GM12878 (cell line): ENCODE results near the gene UMAD1. TPM values are rescaled to one million over a fixed set of nuclear protein-coding genes. Genes with fewer than 3 reads are reported as not detected.
A peak's percentile ranks its signal among the peaks of the same experiment; 100 is the strongest.

ENCODE experiments used
- ATAC-seq: fragments of 200-7000 bp; cut with Tn5 transposase; 3 replicates; pipeline ENCODE4 v1.9.1; 2020; ENCODE audit warnings: mild to moderate bottlenecking, moderate library complexity
- BruUV-seq: library from RNA; stranded (reverse); fragments of 400-500 nt; replicated peaks from 2 replicates; lab custom pipeline; 2021; lab: Mats Ljungman, UMichigan
- CTCF ChIA-PET: fragments of 300-600 bp; sonication (Branson Sonifier 250); formaldehyde crosslinking; extraction: SDS; loops from one replicate; lab custom pipeline; 2021; ENCODE audit warnings: inconsistent platforms; lab: Yijun Ruan, JAX
- POLR2A ChIA-PET: fragments of 350-600 bp; formaldehyde crosslinking; extraction: SDS; loops from one replicate; lab custom pipeline; 2021; ENCODE audit warnings: inconsistent platforms; lab: Charles Lee
- RAD21 ChIA-PET: fragments of 300-600 bp; sonication (Branson Sonifier 250); formaldehyde crosslinking; loops from one replicate; lab custom pipeline; 2023; ENCODE audit warnings: antibody characterized with exemption; ENCODE audit not compliant: unreplicated experiment; lab: Charles Lee
- SMC1A ChIA-PET: fragments of 300-600 bp; sonication (Branson Sonifier 250); formaldehyde crosslinking; loops from one replicate; lab custom pipeline; 2023; ENCODE audit not compliant: unreplicated experiment, uncharacterized antibody; lab: Charles Lee
- DNase-seq: peaks from one replicate; pipeline ENCODE4 v3.0.0-alpha.2; 2011; ENCODE audit warnings: low read depth, low spot score
- FAIRE-seq: peaks from 3 replicates; lab custom pipeline; 2011; peaks lifted over from hg19 to GRCh38; lab: Jason Lieb, UNC
- H2AFZ ChIP-seq: 2 replicates; pipeline ENCODE4 v1.6.0; 2011; ENCODE audit warnings: low read depth, low read length, control low read depth; ENCODE audit not compliant: control insufficient read depth
- H3K27ac ChIP-seq: 2 replicates; pipeline ENCODE4 v1.5.1; 2011; ENCODE audit warnings: control low read depth; ENCODE audit not compliant: control insufficient read depth, insufficient read depth
- H3K27me3 ChIP-seq, 2 experiments: replicated peaks in 1 of 2; 2 replicates each; pipeline versions ENCODE4 v1.6.0 to v1.6.1; 2011; ENCODE audit warnings: low read length in 1 of 2; ENCODE audit not compliant: control insufficient read depth in 2 of 2, insufficient read depth in 2 of 2
- H3K36me3 ChIP-seq, 2 experiments: 2 replicates each; pipeline ENCODE4 v1.5.1; 2011; ENCODE audit warnings: low read length in 1 of 2; ENCODE audit not compliant: control insufficient read depth in 2 of 2, insufficient read depth in 2 of 2
- H3K4me1 ChIP-seq: 2 replicates; pipeline ENCODE4 v1.6.1; 2011; ENCODE audit warnings: mild to moderate bottlenecking, low read length, moderate library complexity, mixed read lengths; ENCODE audit not compliant: control insufficient read depth, insufficient read depth
- H3K4me2 ChIP-seq: 2 replicates; pipeline ENCODE4 v1.6.0; 2011; ENCODE audit warnings: control low read depth; ENCODE audit not compliant: control insufficient read depth, insufficient read depth
- H3K4me3 ChIP-seq: fragments of 200-600 bp; sonication (generic); 2 replicates; pipeline ENCODE4 v1.5.1; 2016
- H3K79me2 ChIP-seq: 2 replicates; pipeline ENCODE4 v1.6.0; 2011; ENCODE audit warnings: low read length; ENCODE audit not compliant: control insufficient read depth, insufficient read depth
- H3K9ac ChIP-seq: 2 replicates; pipeline ENCODE4 v1.8.0; 2011; ENCODE audit warnings: low read length, control low read depth, mixed read lengths; ENCODE audit not compliant: control insufficient read depth, insufficient read depth
- H3K9me3 ChIP-seq: replicated peaks from 3 replicates; pipeline ENCODE4 v1.5.1; 2011; ENCODE audit warnings: mild to moderate bottlenecking, low read length; ENCODE audit not compliant: control insufficient read depth, insufficient read depth
- H4K20me1 ChIP-seq: 2 replicates; pipeline ENCODE4 v1.6.0; 2011; ENCODE audit not compliant: control insufficient read depth, insufficient read depth
- HDAC2 ChIP-seq: fragments of 200-600 bp; sonication (generic); IDR thresholded peaks from 2 replicates; pipeline ENCODE4 v1.6.1; 2017
- NFYA ChIP-seq: IDR thresholded peaks from 2 replicates; pipeline ENCODE4 v1.6.1; 2011; ENCODE audit warnings: low read depth, mild to moderate bottlenecking, low read length, improper control_type of control experiment, borderline replicate concordance
- POLR2A ChIP-seq: IDR thresholded peaks from 2 replicates; pipeline ENCODE4 v1.6.1; 2011; ENCODE audit warnings: low read depth, mild to moderate bottlenecking, low read length
- WRNIP1 ChIP-seq: IDR thresholded peaks from 2 replicates; pipeline ENCODE4 v1.6.1; 2011; ENCODE audit warnings: low read depth, low read length, improper control_type of control experiment, borderline replicate concordance
- WGBS: methylation state at CpG from one replicate; pipeline ENCODE4 v1.1.6; 2016; ENCODE audit warnings: low lambda C conversion rate; ENCODE audit not compliant: insufficient replicate concordance, insufficient coverage; ENCODE audit errors: missing lambda C conversion rate; 5-methylcytosine and 5-hydroxymethylcytosine counted together
- in situ Hi-C: fragments of 300-500 bp; cut with MboI; formaldehyde crosslinking; loops from 9 replicates; pipeline ENCODE4 v1.14.3; 2018; ENCODE audit warnings: mixed read lengths
- intact Hi-C: fragments of 100-400 bp; cut with micrococcal nuclease; formaldehyde crosslinking; loops from one replicate; pipeline ENCODE4 v1.14.2; 2022; ENCODE audit not compliant: unreplicated experiment
- polyA plus RNA-seq, 11 experiments: library from polyadenylated mRNA; depleted of rRNA in 4 of 11; unstranded in 6 of 11; stranded (reverse) in 5 of 11; fragments of >200 nt; fragmentation: Nextera tagmentation in 4 of 11; fragmentation: Illumina TruSeq in 1 of 11; extraction: Ambion mirVana in 4 of 11; extraction: Trizol in 1 of 11; gene quantifications; 1 replicate in 1 of 11; 2 replicates in 10 of 11; pipeline versions ENCODE4 v1.2.1 to v1.2.3, GENCODE V29; 2011 to 2016; ENCODE audit warnings: inconsistent platforms in 2 of 11, missing spikeins in 2 of 11, low read depth in 1 of 11
- total RNA-seq, 4 experiments: library from RNA; depleted of rRNA in 3 of 4; stranded (reverse); fragments of >200 nt in 3 of 4; fragmentation: Illumina TruSeq in 1 of 4; extraction: Trizol in 1 of 4; gene quantifications; 2 replicates each; pipeline versions ENCODE4 v1.2.1 to v1.2.3, GENCODE V29; 2013 to 2021
- TF ChIP-seq, protein P1 (sequence below): fragments of 450-650 bp; IDR thresholded peaks from 2 replicates; pipeline ENCODE4 v1.6.1; 2016; ENCODE audit warnings: mild to moderate bottlenecking
- TF ChIP-seq, protein P2 (sequence below): fragments of 450-650 bp; IDR thresholded peaks from 2 replicates; pipeline ENCODE4 v1.6.1; 2016; ENCODE audit warnings: mild to moderate bottlenecking, moderate library complexity, borderline replicate concordance
- TF ChIP-seq, protein P3 (sequence below): fragments of 450-650 bp; formaldehyde crosslinking; IDR thresholded peaks from 2 replicates; pipeline ENCODE4 v1.4.0; 2020; ENCODE audit warnings: mild to moderate bottlenecking, moderate library complexity

UMAD1 gene
- total and polyA plus RNA-seq, 10 of the 15 experiments (the other 5 are each of a cell fraction or from before 2014, with no cell fraction given) = 6.0 to 28.6 (median 9.3) TPM

DNA sequence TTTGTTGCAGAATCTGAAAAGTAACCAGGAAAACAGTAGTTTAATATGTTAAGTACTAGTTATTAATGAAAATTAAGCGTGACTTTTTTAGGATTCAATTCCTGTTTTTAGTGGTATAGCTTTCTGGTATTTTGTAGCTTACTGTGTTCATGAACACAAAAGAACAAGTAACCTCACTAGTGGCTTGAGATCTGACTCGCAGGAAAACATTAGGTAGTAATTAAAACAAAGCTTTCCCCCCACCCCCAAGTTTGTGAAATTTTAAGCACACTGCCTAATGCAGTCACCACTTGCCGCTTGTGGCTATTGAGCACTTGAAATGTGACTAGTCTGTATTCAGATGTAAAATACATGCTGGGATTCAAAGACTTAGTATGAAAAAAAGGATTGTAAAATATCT, 180.4 kb downstream of the UMAD1 start (continued):
- no peak for TF ChIP-seq WRNIP1
- no peak for TF ChIP-seq NFYA

DNA sequence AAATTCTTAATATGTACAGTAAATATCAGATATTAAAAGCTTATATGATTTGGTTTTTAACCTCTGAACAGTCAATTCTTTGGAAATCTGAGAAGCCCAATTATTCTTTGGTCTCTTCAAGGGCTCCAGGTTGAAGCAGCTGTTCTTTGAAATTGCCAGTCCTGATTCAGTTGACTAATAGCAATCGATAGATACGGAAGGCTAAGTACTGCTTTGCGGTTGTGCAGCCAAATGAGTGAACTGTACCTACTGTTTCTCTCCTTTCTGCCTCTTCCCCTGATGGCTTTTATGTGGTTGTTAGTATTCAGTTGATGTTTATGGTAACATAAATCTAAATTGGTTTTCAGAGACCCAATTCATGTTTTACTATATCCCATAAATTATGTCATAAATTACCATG, 181.0 kb downstream of the UMAD1 start:
- 98% methylated on average over 3 of the region's 3 CpGs for WGBS
- H3K79me2 ChIP-seq = no peaks in the 10 kb centered on the region
- H3K4me3 ChIP-seq = no peak overlapping the region
- peak overlapping the region; percentile 68 for H3K4me2 ChIP-seq
- H3K27ac ChIP-seq = peak overlapping the region; percentile 53
- SMC1A ChIA-PET = interaction anchor here (0.9 to 6.6 kb wide), 31 partner anchors 8 to 369 kb away, joined by 3 to 36 read pairs (median 7); partner anchors contain the start of genes GLCCI1 and UMAD1
- no peak for FAIRE-seq
- CTCF ChIA-PET = interaction anchor here (1.2 to 2.2 kb wide), 9 partner anchors 11 to 313 kb away, joined by 3 to 10 read pairs (median 4); no protein-coding TSS in a partner anchor
- in situ Hi-C loops = loop anchor here (5.0 kb wide), 1 partner anchor 146 kb away; the partner anchor contains the start of gene GLCCI1
- TF ChIP-seq, protein P1, sequence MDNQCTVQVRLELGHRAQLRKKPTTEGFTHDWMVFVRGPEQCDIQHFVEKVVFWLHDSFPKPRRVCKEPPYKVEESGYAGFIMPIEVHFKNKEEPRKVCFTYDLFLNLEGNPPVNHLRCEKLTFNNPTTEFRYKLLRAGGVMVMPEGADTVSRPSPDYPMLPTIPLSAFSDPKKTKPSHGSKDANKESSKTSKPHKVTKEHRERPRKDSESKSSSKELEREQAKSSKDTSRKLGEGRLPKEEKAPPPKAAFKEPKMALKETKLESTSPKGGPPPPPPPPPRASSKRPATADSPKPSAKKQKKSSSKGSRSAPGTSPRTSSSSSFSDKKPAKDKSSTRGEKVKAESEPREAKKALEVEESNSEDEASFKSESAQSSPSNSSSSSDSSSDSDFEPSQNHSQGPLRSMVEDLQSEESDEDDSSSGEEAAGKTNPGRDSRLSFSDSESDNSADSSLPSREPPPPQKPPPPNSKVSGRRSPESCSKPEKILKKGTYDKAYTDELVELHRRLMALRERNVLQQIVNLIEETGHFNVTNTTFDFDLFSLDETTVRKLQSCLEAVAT = peak; percentile 73
- no peak for TF ChIP-seq HDAC2
- TF ChIP-seq, protein P2, sequence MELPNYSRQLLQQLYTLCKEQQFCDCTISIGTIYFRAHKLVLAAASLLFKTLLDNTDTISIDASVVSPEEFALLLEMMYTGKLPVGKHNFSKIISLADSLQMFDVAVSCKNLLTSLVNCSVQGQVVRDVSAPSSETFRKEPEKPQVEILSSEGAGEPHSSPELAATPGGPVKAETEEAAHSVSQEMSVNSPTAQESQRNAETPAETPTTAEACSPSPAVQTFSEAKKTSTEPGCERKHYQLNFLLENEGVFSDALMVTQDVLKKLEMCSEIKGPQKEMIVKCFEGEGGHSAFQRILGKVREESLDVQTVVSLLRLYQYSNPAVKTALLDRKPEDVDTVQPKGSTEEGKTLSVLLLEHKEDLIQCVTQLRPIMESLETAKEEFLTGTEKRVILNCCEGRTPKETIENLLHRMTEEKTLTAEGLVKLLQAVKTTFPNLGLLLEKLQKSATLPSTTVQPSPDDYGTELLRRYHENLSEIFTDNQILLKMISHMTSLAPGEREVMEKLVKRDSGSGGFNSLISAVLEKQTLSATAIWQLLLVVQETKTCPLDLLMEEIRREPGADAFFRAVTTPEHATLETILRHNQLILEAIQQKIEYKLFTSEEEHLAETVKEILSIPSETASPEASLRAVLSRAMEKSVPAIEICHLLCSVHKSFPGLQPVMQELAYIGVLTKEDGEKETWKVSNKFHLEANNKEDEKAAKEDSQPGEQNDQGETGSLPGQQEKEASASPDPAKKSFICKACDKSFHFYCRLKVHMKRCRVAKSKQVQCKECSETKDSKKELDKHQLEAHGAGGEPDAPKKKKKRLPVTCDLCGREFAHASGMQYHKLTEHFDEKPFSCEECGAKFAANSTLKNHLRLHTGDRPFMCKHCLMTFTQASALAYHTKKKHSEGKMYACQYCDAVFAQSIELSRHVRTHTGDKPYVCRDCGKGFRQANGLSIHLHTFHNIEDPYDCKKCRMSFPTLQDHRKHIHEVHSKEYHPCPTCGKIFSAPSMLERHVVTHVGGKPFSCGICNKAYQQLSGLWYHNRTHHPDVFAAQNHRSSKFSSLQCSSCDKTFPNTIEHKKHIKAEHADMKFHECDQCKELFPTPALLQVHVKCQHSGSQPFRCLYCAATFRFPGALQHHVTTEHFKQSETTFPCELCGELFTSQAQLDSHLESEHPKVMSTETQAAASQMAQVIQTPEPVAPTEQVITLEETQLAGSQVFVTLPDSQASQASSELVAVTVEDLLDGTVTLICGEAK = peak; percentile 39; the same call in 1 of the 2 replicates
- TF ChIP-seq, protein P3, sequence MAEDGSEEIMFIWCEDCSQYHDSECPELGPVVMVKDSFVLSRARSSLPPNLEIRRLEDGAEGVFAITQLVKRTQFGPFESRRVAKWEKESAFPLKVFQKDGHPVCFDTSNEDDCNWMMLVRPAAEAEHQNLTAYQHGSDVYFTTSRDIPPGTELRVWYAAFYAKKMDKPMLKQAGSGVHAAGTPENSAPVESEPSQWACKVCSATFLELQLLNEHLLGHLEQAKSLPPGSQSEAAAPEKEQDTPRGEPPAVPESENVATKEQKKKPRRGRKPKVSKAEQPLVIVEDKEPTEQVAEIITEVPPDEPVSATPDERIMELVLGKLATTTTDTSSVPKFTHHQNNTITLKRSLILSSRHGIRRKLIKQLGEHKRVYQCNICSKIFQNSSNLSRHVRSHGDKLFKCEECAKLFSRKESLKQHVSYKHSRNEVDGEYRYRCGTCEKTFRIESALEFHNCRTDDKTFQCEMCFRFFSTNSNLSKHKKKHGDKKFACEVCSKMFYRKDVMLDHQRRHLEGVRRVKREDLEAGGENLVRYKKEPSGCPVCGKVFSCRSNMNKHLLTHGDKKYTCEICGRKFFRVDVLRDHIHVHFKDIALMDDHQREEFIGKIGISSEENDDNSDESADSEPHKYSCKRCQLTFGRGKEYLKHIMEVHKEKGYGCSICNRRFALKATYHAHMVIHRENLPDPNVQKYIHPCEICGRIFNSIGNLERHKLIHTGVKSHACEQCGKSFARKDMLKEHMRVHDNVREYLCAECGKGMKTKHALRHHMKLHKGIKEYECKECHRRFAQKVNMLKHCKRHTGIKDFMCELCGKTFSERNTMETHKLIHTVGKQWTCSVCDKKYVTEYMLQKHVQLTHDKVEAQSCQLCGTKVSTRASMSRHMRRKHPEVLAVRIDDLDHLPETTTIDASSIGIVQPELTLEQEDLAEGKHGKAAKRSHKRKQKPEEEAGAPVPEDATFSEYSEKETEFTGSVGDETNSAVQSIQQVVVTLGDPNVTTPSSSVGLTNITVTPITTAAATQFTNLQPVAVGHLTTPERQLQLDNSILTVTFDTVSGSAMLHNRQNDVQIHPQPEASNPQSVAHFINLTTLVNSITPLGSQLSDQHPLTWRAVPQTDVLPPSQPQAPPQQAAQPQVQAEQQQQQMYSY (CRISPR knock-in tag) = no peak
- TF ChIP-seq POLR2A = no peak
- DNase-seq = no peak
- no peaks in the 10 kb centered on the region for H3K27me3 ChIP-seq
- BruUV-seq = no TSS peak
- H3K4me1 ChIP-seq = peaks cover 41% of the 10 kb centered on the region
- peaks cover 4% of the 10 kb centered on the region for H3K9me3 ChIP-seq
- no peak for ATAC-seq
- H3K9ac ChIP-seq = 0 out of 2 replicates have a peak overlapping the region, but pooled peaks have one; percentile 8
- intact Hi-C loops = loop anchor here (2.0 kb wide), 4 partner anchors 49 to 355 kb away; partner anchors contain the start of gene GLCCI1
- H3K36me3 ChIP-seq = no peaks in the 10 kb centered on the region
- RAD21 ChIA-PET = interaction anchor here (0.7 to 7.7 kb wide), 34 partner anchors 9 to 396 kb away, joined by 3 to 56 read pairs (median 6); partner anchors contain the start of genes GLCCI1 and RPA3
- POLR2A ChIA-PET = interaction anchor here (0.6 to 2.5 kb wide), 9 partner anchors 31 to 146 kb away, joined by 3 to 10 read pairs (median 3); no protein-coding TSS in a partner anchor
- no peak overlapping the region for H2AFZ ChIP-seq
- no peaks in the 10 kb centered on the region for H4K20me1 ChIP-seq
